ENCODE data around the gene DYSF. TPM values are rescaled to one million over a fixed set of nuclear protein-coding genes. Genes with fewer than 3 reads are reported as not detected.

Gene DYSF
- total RNA-seq, 1 donor from 2014 or later: 0.82 TPM

DNA sequence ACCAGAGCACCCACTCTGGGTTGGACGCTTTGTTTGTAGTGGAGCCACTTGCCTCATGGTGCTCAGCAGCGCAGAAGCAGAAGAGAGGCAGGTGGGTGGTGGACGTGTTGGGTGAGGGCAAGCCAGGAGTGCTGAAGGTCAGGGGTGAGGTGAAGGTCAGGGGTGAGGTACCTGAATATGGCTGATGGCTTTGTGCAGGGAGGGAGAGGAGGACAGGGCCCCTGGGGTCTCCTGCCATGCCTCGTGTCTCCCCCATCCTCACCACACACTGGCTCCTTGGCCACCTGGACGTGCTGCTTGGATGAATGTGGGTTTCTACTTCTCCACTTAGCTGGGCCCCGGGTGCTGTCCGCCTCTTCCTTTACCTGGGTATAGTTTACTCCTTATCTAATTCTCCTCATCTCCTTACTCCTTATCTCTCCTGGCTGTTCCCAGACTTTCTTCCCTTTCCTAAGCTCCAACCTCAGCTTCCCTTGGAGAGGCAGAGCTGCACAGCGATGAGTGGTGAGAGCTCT is 68.1 kb downstream of the DYSF start:
- no peak for FAIRE-seq
- DNase-seq (ENCODE audit: low spot score in 2 of 2): no peak

DNA sequence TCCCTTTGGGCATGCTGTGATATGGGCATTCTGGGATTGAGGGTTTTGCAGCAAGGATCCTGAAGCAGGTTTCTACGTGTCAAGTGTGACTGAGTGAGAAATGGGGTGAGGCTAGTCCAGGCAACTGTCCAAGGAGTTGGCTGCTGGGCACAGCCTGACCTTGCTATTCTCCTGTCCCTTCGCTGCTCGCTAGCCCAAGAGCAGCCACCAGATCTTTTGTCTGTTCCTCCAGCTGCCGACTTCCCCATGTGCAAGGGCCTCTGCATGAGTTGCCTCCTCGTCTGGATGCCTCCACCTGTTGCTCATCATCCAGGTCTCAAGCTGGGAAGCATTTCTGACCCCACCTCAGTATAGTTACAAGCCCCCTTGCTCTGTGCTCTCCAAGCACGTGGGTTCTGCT is 71.1 kb downstream of the DYSF start:
- no peak for FAIRE-seq

DNA sequence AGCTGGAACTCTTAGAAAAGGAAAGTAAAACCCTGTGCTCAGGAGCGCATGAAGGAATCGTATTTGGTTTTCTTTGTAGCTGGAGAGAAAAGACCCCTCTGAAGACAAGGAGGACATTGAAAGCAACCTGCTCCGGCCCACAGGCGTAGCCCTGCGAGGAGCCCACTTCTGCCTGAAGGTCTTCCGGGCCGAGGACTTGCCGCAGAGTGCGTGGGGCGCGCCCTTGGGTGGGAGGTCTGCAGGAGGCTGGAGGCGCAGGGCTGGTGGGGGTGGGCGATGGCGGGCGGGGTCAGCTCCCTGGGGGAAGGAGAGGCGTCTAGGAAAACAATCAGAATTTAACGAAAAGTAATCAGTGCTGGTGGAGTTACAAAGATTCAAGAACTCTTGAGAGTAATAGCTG is 72.8 kb downstream of the DYSF start:
- FAIRE-seq (no peak), DNase-seq (ENCODE audit: low spot score in 2 of 2) (no peak)

More for the DNA sequence above, 71.1 kb downstream of the DYSF start:
- no peak for DNase-seq (ENCODE audit: low spot score in 2 of 2)

DNA sequence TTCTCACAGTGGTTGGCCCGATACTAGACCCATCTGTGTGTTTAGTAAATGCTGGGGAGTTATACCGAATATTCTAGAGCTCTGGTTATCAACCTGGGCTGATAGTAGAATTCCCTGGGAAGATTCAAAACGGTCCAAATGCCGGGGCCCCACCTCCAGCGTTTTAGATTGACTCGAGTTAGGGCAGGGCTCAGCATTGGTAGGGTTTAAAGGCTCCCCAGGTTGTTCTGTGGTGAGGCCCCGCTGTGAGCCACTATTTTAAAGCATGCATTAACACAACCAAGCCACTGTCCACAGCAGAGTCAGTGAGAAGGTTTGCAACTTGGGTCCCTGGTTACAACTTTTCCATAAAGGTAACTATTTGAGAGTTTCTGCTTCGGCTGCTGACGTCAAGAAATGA is 73.6 kb downstream of the DYSF start:
- no peak for FAIRE-seq
- DNase-seq (ENCODE audit: low spot score in 2 of 2): no peak

DNA sequence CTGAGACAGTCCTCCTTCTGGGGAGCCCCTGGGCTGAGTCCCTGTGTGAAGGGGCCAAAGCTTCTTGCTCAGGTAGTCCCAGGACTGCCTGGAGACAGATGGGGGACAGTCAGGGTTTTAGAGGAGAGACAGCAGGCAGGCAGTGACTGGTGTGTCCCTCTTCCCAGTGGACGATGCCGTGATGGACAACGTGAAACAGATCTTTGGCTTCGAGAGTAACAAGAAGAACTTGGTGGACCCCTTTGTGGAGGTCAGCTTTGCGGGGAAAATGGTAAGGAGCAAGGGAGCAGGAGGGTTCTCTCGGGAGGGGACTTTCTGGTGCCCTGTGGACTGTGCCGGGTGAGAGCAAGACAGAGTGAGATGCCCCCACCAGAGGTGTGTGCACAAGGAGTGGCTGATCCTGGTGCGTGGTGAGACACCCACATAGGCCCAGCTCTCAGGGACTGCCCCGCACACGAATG is 74.8 kb downstream of the DYSF start:
- DNase-seq (ENCODE audit: low spot score in 2 of 2): no peak
- FAIRE-seq: no peak

DNA sequence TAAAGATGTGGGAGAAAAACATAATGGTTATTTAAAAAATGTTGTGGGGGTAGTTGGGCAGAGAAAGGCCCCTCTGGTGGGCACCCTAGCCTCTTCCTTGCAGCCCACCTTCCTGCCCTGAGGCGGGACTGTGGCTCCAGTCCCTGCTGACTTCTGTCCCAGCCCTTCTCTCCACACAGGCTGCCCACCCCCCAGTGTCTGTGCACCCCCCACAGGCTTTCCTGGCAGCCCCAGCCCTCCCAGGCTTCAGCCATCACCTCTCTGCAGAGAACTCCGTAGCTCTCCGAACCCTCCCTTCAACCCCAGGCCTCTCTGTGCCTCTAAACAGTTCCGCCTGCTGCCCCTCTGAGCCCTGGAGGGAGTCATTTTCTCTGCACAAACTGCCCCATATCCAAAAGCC is 75.4 kb downstream of the DYSF start:
- DNase-seq (ENCODE audit: low spot score in 2 of 2) (no peak), FAIRE-seq (no peak)

DNA sequence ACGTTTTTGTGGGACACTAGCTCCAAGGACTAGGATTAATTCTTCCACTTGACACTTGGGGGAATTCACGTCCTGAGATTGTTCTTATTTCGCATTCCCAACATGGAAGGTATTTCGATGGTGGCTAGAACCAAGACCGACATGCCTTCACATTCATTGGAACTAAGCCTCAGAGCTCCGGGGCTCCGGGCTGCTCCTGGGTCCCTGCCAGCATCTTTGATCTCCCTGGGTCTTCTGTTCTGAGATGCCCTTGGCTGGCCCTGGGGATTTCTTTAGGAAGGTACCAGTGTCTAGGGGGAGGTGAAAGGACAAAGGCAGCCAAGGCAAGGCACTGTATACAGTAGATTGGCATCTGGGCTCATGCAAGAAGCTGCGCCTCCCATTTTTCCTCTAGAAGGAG is 76.8 kb downstream of the DYSF start:
- no peak for FAIRE-seq

DNA sequence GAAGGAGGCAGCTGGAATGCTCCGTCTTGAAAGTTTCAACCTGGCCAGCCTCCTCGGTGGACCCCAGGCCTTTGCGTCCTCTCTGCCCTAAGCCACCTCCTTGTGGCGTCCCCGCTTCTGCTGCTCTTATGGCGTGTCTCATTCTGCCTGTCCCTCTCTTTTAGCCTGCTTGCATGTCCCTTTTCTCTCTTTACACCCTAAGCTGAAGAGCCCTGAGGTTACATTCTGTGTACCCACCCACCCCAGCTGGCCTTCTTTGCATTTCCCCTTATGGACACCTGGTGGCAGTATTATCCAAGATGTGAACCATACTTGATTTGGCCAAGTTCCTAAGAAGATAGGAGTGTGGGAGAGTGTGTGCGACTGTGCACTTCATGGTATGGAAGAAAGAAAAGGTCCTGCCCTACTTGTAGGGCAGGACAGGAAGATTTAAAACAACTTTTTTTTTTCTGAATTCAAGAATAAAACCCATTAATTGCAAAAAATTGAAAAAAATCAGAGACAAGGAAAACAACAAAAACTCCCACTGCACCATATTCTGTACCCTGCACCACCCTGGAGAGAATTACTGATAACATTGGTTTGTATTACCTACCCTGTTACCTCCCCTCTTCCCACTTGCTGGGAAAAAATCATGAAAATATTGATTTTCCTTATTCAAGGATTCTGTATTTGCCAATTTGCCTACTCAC is 77.4 kb downstream of the DYSF start:
- DNase-seq (ENCODE audit: low spot score in 2 of 2) (peak; percentile 48 to 67), FAIRE-seq (no peak)

More for the DNA sequence above, 76.8 kb downstream of the DYSF start:
- DNase-seq (ENCODE audit: low spot score in 2 of 2): no peak

DNA sequence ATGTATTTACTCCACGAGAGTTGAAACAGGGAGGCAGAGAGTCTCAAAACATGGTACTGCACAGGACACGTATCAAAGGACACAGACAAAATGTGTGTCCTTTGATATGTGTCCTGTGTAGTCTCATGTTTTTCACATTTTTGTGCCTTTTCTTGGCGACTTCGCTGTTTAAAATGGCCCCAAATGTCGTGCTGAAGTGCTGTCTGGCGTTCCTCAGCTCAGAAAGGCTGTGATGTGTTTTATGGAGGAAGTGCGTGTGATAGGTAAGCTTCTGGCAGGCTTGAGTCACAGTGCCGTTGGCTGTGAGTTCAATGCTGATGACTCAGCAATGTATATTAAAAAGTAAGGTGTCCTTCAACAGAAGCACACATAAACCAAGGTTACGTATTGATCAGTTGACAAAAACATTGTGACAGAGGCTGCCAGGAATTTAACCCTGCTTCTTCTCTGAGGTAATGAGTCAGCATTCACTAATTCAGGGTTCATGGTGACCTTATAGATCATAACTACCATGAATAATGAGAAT is 78.2 kb downstream of the DYSF start:
- no peak for DNase-seq (ENCODE audit: low spot score in 2 of 2)
- no peak for FAIRE-seq

DNA sequence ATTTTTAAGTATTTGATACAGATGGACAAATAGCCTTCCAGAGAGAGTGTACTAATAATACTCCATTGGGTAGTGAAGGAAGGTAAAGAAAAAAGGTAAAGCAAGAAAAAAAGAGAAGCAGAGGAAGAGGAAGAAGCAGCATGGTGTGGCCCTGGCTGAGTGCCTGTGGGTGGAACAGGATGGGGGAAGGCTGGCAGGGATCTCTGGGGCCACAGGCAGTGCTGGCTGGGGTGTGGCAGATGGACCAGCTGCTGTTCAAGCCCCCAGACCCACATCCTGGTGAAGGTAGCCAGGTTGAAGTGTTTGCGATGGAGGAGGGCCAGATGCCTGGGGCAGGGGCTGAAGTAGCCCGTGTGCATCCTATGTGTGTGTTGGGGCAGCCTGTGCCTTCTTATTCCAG is 79.0 kb downstream of the DYSF start:
- FAIRE-seq (no peak), DNase-seq (ENCODE audit: low spot score in 2 of 2) (no peak)

DNA sequence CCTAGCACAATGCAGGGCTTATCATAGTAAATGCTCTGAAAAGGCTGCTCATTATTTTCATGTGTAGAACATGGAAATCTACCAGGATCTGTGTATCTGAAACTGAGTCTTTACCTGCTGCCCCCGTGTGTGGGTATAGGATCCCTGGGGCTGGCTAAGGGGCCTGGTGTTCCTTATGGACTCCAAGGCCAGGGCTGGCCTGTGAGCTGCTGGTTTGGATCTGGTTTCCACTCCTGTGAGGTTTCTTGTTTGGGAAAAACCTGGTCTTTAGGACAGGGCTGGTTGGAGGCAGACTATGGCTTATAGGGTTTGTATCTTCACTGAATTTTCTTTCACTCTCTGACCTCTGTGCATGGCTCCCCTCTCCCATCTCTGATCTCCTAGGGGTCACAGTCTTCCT is 80.8 kb downstream of the DYSF start:
- DNase-seq (ENCODE audit: low spot score in 2 of 2) (no peak), FAIRE-seq (no peak)

DNA sequence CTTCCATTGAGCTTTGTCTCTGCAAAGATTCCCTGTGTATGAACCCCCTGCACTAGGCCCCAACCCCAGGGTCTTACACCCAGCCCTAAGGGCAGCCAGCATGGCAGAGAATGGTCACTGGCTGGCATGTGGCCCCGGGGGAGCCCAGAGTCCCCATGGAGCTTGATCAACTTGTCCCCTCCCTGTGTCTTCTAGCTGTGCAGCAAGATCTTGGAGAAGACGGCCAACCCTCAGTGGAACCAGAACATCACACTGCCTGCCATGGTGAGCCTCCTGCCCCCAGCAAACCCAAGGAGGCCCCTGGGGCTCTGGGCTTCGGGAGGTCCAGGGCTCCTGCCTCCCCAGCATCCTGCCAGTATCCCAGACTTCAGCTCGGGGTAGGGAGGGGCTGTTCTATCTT is 81.5 kb downstream of the DYSF start:
- FAIRE-seq: no peak

DNA sequence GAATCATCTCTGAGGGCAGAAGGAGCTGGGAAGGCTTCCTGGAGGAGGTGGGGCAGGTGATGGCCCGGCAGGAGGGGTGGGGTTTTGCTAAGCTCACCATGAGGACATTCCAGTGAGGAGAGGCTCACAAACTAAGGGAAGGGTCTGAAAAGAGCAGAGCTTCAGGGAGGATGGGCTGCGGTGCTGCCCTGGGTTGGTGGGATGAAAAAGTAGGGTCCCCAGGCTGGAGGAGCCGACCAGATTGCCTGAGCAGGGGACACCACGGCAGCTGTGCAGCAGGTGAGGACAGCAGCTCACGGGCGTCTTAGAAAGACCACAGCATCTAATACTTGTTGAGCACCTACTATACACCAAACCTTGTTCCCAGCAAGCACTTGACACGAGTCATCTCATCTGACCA is 82.2 kb downstream of the DYSF start:
- no peak for FAIRE-seq
- no peak for DNase-seq (ENCODE audit: low spot score in 2 of 2)

More for the DNA sequence above, 81.5 kb downstream of the DYSF start:
- no peak for DNase-seq (ENCODE audit: low spot score in 2 of 2)

DNA sequence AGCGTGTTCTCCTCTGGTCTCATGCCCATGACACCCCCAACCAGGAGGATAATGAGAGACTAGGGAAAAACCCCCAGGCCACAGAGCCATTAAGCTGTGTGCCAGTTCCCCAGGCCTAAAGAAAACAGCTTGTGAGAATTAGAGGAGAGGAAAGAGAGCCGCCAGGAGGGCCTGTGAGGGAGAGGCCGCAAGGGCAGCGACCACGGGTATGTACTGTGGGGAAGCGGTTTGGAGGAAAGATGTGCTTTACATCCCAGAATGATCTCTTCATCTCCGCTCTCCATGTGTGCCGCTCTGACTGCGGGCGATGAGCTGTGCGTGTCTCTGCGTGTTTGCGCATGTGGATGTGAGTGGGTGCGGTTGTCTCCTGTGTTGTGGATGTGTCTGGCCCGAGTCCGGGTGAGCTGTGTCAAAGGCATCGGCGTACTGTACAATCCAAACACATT is 82.9 kb downstream of the DYSF start:
- DNase-seq (ENCODE audit: low spot score in 2 of 2) (no peak), FAIRE-seq (no peak)

DNA sequence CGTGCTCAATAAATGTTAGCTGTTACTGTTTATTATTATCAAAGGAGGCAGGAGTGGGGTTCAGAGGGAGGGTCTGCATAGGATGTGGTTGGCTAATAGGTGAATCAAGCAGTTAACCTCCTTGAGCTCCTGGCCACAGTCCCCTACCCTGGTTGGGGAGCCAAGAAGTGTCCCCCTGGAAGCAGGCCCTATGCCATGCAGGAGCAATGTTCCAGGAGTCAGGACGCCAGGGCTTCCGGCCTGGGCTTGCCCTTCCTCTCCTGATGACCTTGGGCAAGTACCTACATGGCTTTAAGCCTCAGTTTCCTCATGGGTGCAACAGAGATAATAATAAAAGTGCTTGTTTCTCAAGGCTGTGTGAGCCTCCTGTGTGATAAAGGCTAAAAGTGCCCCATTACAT is 84.9 kb downstream of the DYSF start:
- FAIRE-seq (no peak), DNase-seq (ENCODE audit: low spot score in 2 of 2) (no peak)

DNA sequence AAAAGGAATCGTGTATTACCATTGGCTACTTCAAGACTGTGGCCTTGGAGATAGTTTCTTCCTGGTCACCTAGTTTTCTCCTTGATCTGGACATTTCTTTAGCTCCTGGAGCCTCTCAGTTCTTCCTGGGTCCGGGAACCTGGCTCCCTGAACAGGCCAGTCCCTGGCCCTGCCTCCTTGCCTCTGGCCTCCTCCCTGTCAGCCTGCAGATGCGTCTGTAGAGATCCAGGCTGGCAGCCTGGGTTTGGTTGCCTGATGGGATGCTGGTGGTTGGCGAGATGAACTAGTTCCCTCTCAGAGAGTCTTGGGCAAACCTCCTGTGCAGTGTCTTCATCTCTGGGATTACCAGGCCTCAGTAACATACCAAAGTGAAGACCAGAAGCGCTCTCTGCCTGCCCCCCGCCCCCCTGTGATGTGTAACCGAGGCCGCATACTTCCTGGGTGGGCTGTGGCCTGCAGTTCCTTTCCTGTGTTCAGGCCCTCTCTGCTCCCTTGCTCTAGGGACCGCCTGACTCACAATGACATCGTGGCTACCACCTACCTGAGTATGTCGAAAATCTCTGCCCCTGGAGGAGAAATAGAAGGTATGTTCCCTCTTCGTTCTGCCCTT is 85.4 kb downstream of the DYSF start:
- DNase-seq (ENCODE audit: low spot score in 2 of 2): no peak
- no peak for FAIRE-seq

DNA sequence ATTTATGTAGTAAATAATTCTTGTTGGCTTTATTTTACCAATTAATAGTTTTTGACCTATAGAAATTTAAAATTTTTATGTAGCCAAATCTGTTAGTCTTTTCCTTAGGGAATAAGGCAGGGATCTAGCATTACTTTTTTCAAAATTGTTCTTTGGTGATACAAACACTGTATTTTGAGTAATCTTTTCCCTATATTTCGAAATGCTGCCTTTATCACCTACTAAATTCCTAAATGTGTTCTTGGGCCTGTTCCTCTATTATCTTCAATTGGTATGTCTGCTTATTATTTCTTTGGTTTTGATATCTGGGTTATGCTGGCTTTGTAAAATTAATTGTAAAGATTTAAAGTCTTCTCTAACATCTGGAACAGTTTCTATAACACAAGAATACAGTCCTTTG is 87.5 kb downstream of the DYSF start:
- DNase-seq (ENCODE audit: low spot score in 2 of 2) (no peak), FAIRE-seq (no peak)

DNA sequence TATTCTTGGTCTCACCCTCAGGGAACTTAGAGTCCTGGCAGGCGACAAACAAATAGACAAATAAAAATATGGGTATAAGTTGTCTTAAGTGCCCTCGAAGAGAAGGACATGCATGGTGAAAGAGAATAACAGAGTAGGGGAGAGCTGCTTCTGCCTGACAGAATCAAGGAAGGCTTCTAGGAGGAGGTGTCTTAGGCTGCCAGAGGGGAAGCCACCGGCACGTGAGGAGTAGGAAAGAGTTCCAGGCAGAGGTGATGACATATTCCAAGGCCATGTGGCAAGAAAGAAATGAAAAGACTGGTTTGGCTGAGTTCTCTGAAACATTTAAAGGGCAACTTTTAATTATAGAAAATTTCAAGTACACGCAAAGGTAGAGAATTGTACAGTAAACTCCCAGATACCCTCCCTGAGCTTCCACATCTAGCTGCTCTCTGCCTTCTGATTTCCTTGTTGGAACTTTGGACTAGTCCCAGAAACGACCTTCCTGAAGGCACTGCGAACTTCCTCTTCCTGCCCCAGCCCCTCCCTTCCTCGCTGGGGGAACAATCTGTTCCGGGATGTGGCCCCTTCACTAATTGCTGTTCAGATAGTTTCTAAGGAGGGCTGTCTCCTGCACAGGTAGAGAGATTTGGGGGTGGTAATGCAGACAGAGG is 91.7 kb downstream of the DYSF start:
- DNase-seq (ENCODE audit: low spot score in 2 of 2) (no peak), FAIRE-seq (no peak)

DNA sequence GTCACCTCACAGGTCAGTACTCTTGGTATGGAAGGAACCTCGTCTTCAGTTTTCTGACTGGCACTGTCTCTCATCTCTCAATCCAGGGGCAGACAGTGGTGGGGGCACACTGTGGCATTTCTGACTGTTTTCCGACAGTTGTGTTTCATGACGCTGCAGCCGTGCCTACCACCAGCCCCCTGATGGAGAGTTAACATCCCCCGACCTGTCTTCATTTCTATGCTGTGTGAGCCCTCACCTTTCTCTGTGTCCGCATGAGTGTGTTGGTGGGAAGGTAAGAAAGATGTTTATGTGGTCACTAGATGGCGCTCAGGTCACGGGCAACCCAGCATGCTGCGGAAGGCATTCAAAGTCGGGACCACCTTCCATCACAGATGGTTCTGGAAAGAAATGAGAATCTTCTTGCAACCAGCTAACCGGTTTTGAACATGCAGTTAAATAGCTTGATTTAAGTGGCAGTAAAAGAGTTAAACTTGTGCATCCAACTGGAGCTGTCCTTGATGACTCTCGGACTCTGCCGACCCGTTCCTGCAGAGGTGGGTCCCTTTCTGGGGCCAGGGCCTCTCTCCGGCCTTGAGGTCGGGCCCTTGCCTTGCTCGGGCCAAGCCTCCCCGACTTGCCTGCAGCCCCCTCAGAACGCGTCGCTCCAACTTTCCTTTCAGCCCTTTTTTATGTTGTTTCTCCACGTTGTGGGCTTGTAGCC is 92.4 kb downstream of the DYSF start:
- FAIRE-seq: no peak

DNA sequence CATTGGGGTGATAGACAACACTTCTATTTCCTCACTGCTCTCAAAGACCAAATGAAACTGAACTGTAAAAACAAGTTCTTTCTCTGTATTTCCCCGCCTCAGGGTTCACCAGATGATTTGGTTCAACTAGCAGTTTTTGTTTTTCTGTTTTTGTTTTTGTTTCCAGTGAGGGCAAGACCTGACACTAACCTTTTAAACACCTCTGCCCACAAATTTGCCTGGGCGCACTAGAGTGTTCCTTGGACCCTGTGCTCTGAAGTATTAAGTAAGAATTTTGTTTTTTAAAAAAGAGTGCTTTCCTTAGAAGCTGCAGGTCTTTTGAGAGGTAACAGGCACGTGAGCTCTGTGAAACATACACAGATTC is 92.9 kb downstream of the DYSF start:
- no peak for FAIRE-seq
- no peak for DNase-seq (ENCODE audit: low spot score in 2 of 2)

More for the DNA sequence above, 92.4 kb downstream of the DYSF start:
- peak; percentile 79 to 83 for DNase-seq (ENCODE audit: low spot score in 2 of 2)
